SK-N-SH (cell line): ENCODE measurements around the gene RNASE2. TPM values are rescaled to one million over a fixed set of nuclear protein-coding genes. Genes with fewer than 3 reads are reported as not detected.

Experiments used
- CTCF ChIA-PET: fragments of 300-600, 350-600 bp; formaldehyde crosslinking; extraction: SDS; loops from one replicate; lab custom pipeline; 2021; lab: Yijun Ruan, JAX
- POLR2A ChIA-PET: fragments of 350-600 bp; sonication (Branson Sonifier 250); formaldehyde crosslinking; extraction: SDS; loops from one replicate; lab custom pipeline; 2020; ENCODE audit warnings: antibody characterized with exemption, inconsistent platforms; lab: Yijun Ruan, JAX
- DNase-seq: peaks from one replicate; pipeline ENCODE4 v3.0.0; 2012
- H2AFZ ChIP-seq: fragments of 200-600 bp; sonication (generic); 2 replicates; pipeline ENCODE4 v1.8.1; 2016; ENCODE audit warnings: antibody characterized with exemption, mild to moderate bottlenecking, low read depth
- H3F3A ChIP-seq: fragments of 200-600 bp; sonication (generic); replicated peaks from 2 replicates; pipeline ENCODE3; 2016; ENCODE audit warnings: antibody characterized with exemption, mild to moderate bottlenecking; ENCODE audit not compliant: insufficient read depth
- H3K27ac ChIP-seq, 2 experiments: fragments of 200-500 bp in 1 of 2; fragments of 200-600 bp in 1 of 2; sonication (Bioruptor generic) in 1 of 2; sonication (generic), shearing (Covaris generic) in 1 of 2; 2 replicates each; pipeline versions ENCODE4 v1.5.1 to v1.6.1; 2014 to 2016; ENCODE audit warnings: low read depth in 2 of 2, inconsistent platforms in 1 of 2, low read length in 1 of 2, mild to moderate bottlenecking in 1 of 2, mixed read lengths in 1 of 2
- H3K27me3 ChIP-seq: fragments of 200-600 bp; sonication (generic), shearing (Covaris generic); 2 replicates; pipeline ENCODE4 v1.6.1; 2016; ENCODE audit warnings: mixed run types; ENCODE audit not compliant: insufficient read depth
- H3K36me3 ChIP-seq, 2 experiments: fragments of 200-500 bp in 1 of 2; fragments of 200-600 bp in 1 of 2; sonication (Bioruptor generic) in 1 of 2; sonication (generic) in 1 of 2; replicated peaks in 1 of 2; 2 replicates each; pipeline versions ENCODE3 to v1.5.1; 2014 to 2016; ENCODE audit warnings: low read length in 1 of 2, mild to moderate bottlenecking in 1 of 2; ENCODE audit not compliant: insufficient read depth in 2 of 2, control insufficient read depth in 1 of 2
- H3K4me1 ChIP-seq, 2 experiments: fragments of 200-500 bp in 1 of 2; fragments of 200-600 bp in 1 of 2; sonication (Bioruptor generic) in 1 of 2; sonication (generic), shearing (Covaris generic) in 1 of 2; 2 replicates each; pipeline versions ENCODE4 v1.5.1 to v1.6.1; 2014 to 2016; ENCODE audit warnings: low read depth in 1 of 2, low read length in 1 of 2, mixed run types in 1 of 2; ENCODE audit not compliant: insufficient read depth in 2 of 2, control insufficient read depth in 1 of 2
- H3K4me2 ChIP-seq: fragments of 200-600 bp; sonication (generic), shearing (Covaris generic); 2 replicates; pipeline ENCODE4 v1.6.1; 2017; ENCODE audit warnings: mixed run types
- H3K4me3 ChIP-seq, 2 experiments: fragments of 200-500 bp in 1 of 2; fragments of 200-600 bp in 1 of 2; sonication (Bioruptor generic) in 1 of 2; sonication (generic), shearing (Covaris generic) in 1 of 2; 2 replicates each; pipeline versions ENCODE4 v1.5.1 to v1.8.1; 2014 to 2016; ENCODE audit warnings: low read depth in 2 of 2, inconsistent platforms in 1 of 2, low read length in 1 of 2, mild to moderate bottlenecking in 1 of 2, mixed read lengths in 1 of 2, moderate library complexity in 1 of 2
- H3K79me2 ChIP-seq: fragments of 200-600 bp; sonication (generic); 2 replicates; pipeline ENCODE4 v1.8.1; 2017; ENCODE audit warnings: mild to moderate bottlenecking; ENCODE audit not compliant: insufficient read depth
- H3K9ac ChIP-seq: fragments of 200-600 bp; sonication (generic); 2 replicates; pipeline ENCODE4 v1.6.1; 2017; ENCODE audit warnings: mixed run types
- H3K9me2 ChIP-seq: fragments of 200-600 bp; sonication (generic); 2 replicates; pipeline ENCODE4 v1.6.1; 2017; ENCODE audit warnings: mixed run types
- H3K9me3 ChIP-seq: fragments of 200-600 bp; sonication (generic); 2 replicates; pipeline ENCODE4 v1.6.1; 2017; ENCODE audit warnings: mixed run types, mild to moderate bottlenecking, moderate library complexity
- H4K20me1 ChIP-seq: fragments of 200-600 bp; sonication (generic); 2 replicates; pipeline ENCODE4 v1.6.1; 2017; ENCODE audit warnings: mild to moderate bottlenecking, mixed run types; ENCODE audit not compliant: insufficient read depth
- ELF1 ChIP-seq: IDR thresholded peaks from 2 replicates; pipeline ENCODE4 v1.4.0; 2012
- EZH2phosphoT487 ChIP-seq: fragments of 200-600 bp; sonication (generic); IDR thresholded peaks from 2 replicates; pipeline ENCODE4 v1.6.1; 2017; ENCODE audit warnings: low read depth, mixed run types, mild to moderate bottlenecking, antibody characterized with exemption, moderate library complexity, borderline replicate concordance
- FOXJ3 ChIP-seq: sonication (generic); formaldehyde crosslinking; IDR thresholded peaks from 2 replicates; pipeline ENCODE4 v1.5.1; 2020; ENCODE audit warnings: mild to moderate bottlenecking, missing genetic modification reagents
- FOXM1 ChIP-seq: IDR thresholded peaks from 2 replicates; pipeline ENCODE4 v1.4.0; 2012; ENCODE audit warnings: low read depth, mild to moderate bottlenecking
- GABPA ChIP-seq: IDR thresholded peaks from 2 replicates; pipeline ENCODE4 v1.4.0; 2012; ENCODE audit warnings: low read depth, mild to moderate bottlenecking
- JUND ChIP-seq: IDR thresholded peaks from 2 replicates; pipeline ENCODE4 v1.4.0; 2012
- MXI1 ChIP-seq: IDR thresholded peaks from 2 replicates; pipeline ENCODE4 v1.6.1; 2012; ENCODE audit warnings: mild to moderate bottlenecking, low read depth, low read length, improper control_type of control experiment
- NRF1 ChIP-seq: IDR thresholded peaks from 2 replicates; pipeline ENCODE4 v1.6.1; 2012; ENCODE audit warnings: low read depth, mild to moderate bottlenecking, low read length
- PBX3 ChIP-seq: IDR thresholded peaks from 2 replicates; pipeline ENCODE4; 2012
- SMC3 ChIP-seq: IDR thresholded peaks from 2 replicates; pipeline ENCODE4 v1.6.1; 2012; ENCODE audit warnings: low read depth, low read length, improper control_type of control experiment
- TCF12 ChIP-seq: IDR thresholded peaks from 2 replicates; pipeline ENCODE4 v1.4.0; 2012
- TEAD4 ChIP-seq: IDR thresholded peaks from 2 replicates; pipeline ENCODE4 v1.4.0; 2012; ENCODE audit warnings: mild to moderate bottlenecking, borderline replicate concordance; ENCODE audit not compliant: insufficient read depth
- USF1 ChIP-seq: IDR thresholded peaks from 2 replicates; pipeline ENCODE4 v1.4.0; 2012; ENCODE audit warnings: low read depth, borderline replicate concordance
- USF2 ChIP-seq: fragments of 150-350 bp; IDR thresholded peaks from 2 replicates; pipeline ENCODE4 v1.6.1; 2017; ENCODE audit warnings: antibody characterized with exemption, low read length, low read depth, borderline replicate concordance
- YY1 ChIP-seq: IDR thresholded peaks from 2 replicates; pipeline ENCODE4 v1.4.0; 2012; ENCODE audit warnings: low read depth, mild to moderate bottlenecking
- ZBTB33 ChIP-seq: IDR thresholded peaks from 2 replicates; pipeline ENCODE4 v1.4.0; 2012; ENCODE audit warnings: low read depth, borderline replicate concordance
- WGBS: methylation state at CpG from one replicate; pipeline ENCODE4 v1.1.6; 2017; ENCODE audit warnings: low lambda C conversion rate; 5-methylcytosine and 5-hydroxymethylcytosine counted together
- polyA plus RNA-seq, 3 experiments: library from polyadenylated mRNA; depleted of rRNA; stranded (reverse); fragments of >200 nt; gene quantifications; 2 replicates each; pipeline ENCODE4 v1.2.3, GENCODE V29; 2012

The RNASE2 gene
- polyA plus RNA-seq, 1 of the 3 experiments (the other 2 are of a cell fraction): not detected

- Histone ChIP-seq H3K36me3 (no peaks in the 10 kb centered on the region), H4K20me1 (no peaks in the 10 kb centered on the region), H2AFZ (no peak overlapping the region), H3K4me2 (no peak overlapping the region), H3K9me3 (no peaks in the 10 kb centered on the region), H3K27ac (no peak overlapping the region), H3K9me2 (no peaks in the 10 kb centered on the region), H3F3A (no peaks in the 10 kb centered on the region), H3K79me2 (no peaks in the 10 kb centered on the region), H3K27me3 (peaks cover 10% of the 10 kb centered on the region; the same call in 1 of the 2 replicates), H3K4me3 (no peak overlapping the region), H3K9ac (no peak overlapping the region), H3K4me1 (peaks cover 0 to 3% of the 10 kb centered on the region in 2 experiments; a peak in 1 of 4 replicates)
- no peak for DNase-seq
- 75% methylated on average over 1 of the region's 1 CpG for WGBS
- ChIA-PET CTCF (interaction anchor here (1.0 kb wide), 1 partner anchor 119 kb away, joined by 3 read pairs; no protein-coding TSS in a partner anchor), POLR2A (no interaction called here)
- no peak for TF ChIP-seq NRF1
- no peak for TF ChIP-seq FOXM1
- TF ChIP-seq ZBTB33: no peak
- no peak for TF ChIP-seq TEAD4
- TF ChIP-seq JUND: no peak
- no peak for TF ChIP-seq TCF12
- no peak for TF ChIP-seq GABPA
- no peak for TF ChIP-seq SMC3
Observed at GRCh38 chr14:20976291-20976690, 21.0 kb downstream of the RNASE2 start.

GRCh38 chr14:20978687-20979086 lies 23.4 kb downstream of the RNASE2 start:
- CTCF ChIA-PET: interaction anchor here (0.6 to 6.8 kb wide), 5 partner anchors 7 to 123 kb away, joined by 3 to 79 read pairs (median 4); no protein-coding TSS in a partner anchor
- H3K9ac ChIP-seq: no peak overlapping the region

GRCh38 chr14:20980906-20981305 lies 25.6 kb downstream of the RNASE2 start:
- no peak overlapping the region for H3K4me3 ChIP-seq
- no peak for DNase-seq
- TF ChIP-seq ELF1 (no peak), YY1 (no peak), USF2 (no peak), PBX3 (no peak), MXI1 (no peak), EZH2phosphoT487 (no peak), JUND (no peak), ZBTB33 (no peak), USF1 (no peak)
- no peaks in the 10 kb centered on the region for H3K36me3 ChIP-seq
- no peak overlapping the region for H3K27ac ChIP-seq
- H3K4me2 ChIP-seq: no peak overlapping the region
- H3K79me2 ChIP-seq: no peaks in the 10 kb centered on the region
- CTCF ChIA-PET: interaction anchor here (2.2 to 6.8 kb wide), 2 partner anchors 10 to 34 kb away, joined by 8 to 79 read pairs; no protein-coding TSS in a partner anchor
- H3K27me3 ChIP-seq: peaks cover 10% of the 10 kb centered on the region; the same call in 1 of the 2 replicates
- H3K9ac ChIP-seq: no peak overlapping the region
- no peaks in the 10 kb centered on the region for H3K9me3 ChIP-seq
- no peaks in the 10 kb centered on the region for H3F3A ChIP-seq
- POLR2A ChIA-PET: no interaction called here
- 4% methylated on average over 1 of the region's 1 CpG for WGBS
- no peak overlapping the region for H2AFZ ChIP-seq
- no peaks in the 10 kb centered on the region for H3K9me2 ChIP-seq
- H4K20me1 ChIP-seq: no peaks in the 10 kb centered on the region
- no peaks in the 10 kb centered on the region for H3K4me1 ChIP-seq

More at GRCh38 chr14:20978687-20979086, 23.4 kb downstream of the RNASE2 start:
- no peaks in the 10 kb centered on the region for H4K20me1 ChIP-seq
- H2AFZ ChIP-seq: no peak overlapping the region
- H3K27me3 ChIP-seq: peaks cover 10% of the 10 kb centered on the region; the same call in 1 of the 2 replicates
- H3K9me2 ChIP-seq: no peaks in the 10 kb centered on the region
- H3K9me3 ChIP-seq: no peaks in the 10 kb centered on the region
- no peak overlapping the region for H3K4me3 ChIP-seq
- H3K36me3 ChIP-seq: no peaks in the 10 kb centered on the region
- DNase-seq: no peak
- H3K27ac ChIP-seq: no peak overlapping the region
- TF ChIP-seq FOXJ3 (CRISPR knock-in tag) (no peak), TCF12 (no peak), NRF1 (no peak)
- no peaks in the 10 kb centered on the region for H3K4me1 ChIP-seq
- no peak overlapping the region for H3K4me2 ChIP-seq
- WGBS: 31% methylated on average over 1 of the region's 1 CpG
- H3F3A ChIP-seq: no peaks in the 10 kb centered on the region
- H3K79me2 ChIP-seq: no peaks in the 10 kb centered on the region
- POLR2A ChIA-PET: no interaction called here
